H1 (cell line): ENCODE measurements around the gene CREBBP. TPM values are rescaled to one million over a fixed set of nuclear protein-coding genes. Genes with fewer than 3 reads are reported as not detected.

Experiments used
- CTCF ChIA-PET: fragments of 300-600 bp; sonication (Branson Sonifier 250); formaldehyde crosslinking; loops from one replicate; lab custom pipeline; 2021; ENCODE audit not compliant: partially characterized antibody; lab: Charles Lee
- POLR2A ChIA-PET: fragments of 300-600 bp; sonication (Branson Sonifier 250); formaldehyde crosslinking; loops from one replicate; lab custom pipeline; 2021; ENCODE audit warnings: inconsistent platforms; ENCODE audit not compliant: partially characterized antibody; lab: Charles Lee
- DNase-seq, 2 experiments: peaks; one replicate each; pipeline versions ENCODE4 v3.0.0 to v3.0.0-alpha.2; 2010 to 2022; ENCODE audit warnings: low spot score in 2 of 2, low read depth in 1 of 2, mixed read lengths in 1 of 2
- FAIRE-seq: peaks from 2 replicates; lab custom pipeline; 2011; peaks lifted over from hg19 to GRCh38; lab: Jason Lieb, UNC
- H2AFZ ChIP-seq: 2 replicates; pipeline ENCODE4 v1.8.1; 2012; ENCODE audit warnings: low read length, inconsistent platforms
- H2AK5ac ChIP-seq: 2 replicates; pipeline ENCODE4 v1.6.1; 2013; ENCODE audit warnings: low read depth, low read length
- H2BK120ac ChIP-seq: replicated peaks from 2 replicates; pipeline ENCODE3; 2013; ENCODE audit warnings: low read depth, low read length, inconsistent platforms
- H2BK12ac ChIP-seq: 2 replicates; pipeline ENCODE4 v1.6.1; 2013; ENCODE audit warnings: low read depth, low read length
- H2BK15ac ChIP-seq: 2 replicates; pipeline ENCODE4 v1.6.1; 2013; ENCODE audit warnings: low read length
- H2BK20ac ChIP-seq: 2 replicates; pipeline ENCODE4 v1.6.1; 2013; ENCODE audit warnings: low read length
- H2BK5ac ChIP-seq: 2 replicates; pipeline ENCODE4 v1.6.1; 2013; ENCODE audit warnings: low read depth, low read length
- H3K14ac ChIP-seq: 2 replicates; pipeline ENCODE4 v1.6.1; 2013; ENCODE audit warnings: inconsistent platforms; ENCODE audit not compliant: insufficient read length
- H3K18ac ChIP-seq: 2 replicates; pipeline ENCODE4 v1.6.1; 2013; ENCODE audit warnings: low read length; ENCODE audit errors: extremely low read depth
- H3K23ac ChIP-seq: 2 replicates; pipeline ENCODE4 v1.6.1; 2013; ENCODE audit warnings: inconsistent platforms; ENCODE audit not compliant: insufficient read length
- H3K23me2 ChIP-seq: 2 replicates; pipeline ENCODE4 v1.6.1; 2013; ENCODE audit warnings: low read depth, low read length
- H3K27ac ChIP-seq: 2 replicates; pipeline ENCODE4 v1.6.1; 2011; ENCODE audit warnings: low read depth, low read length, inconsistent platforms
- H3K27me3 ChIP-seq, 4 experiments: replicated peaks in 1 of 4; 1 replicate in 1 of 4; 2 replicates in 3 of 4; pipeline versions ENCODE4 v1.6.1 to v1.8.1; 2011 to 2013; ENCODE audit warnings: low read length in 3 of 4, mild to moderate bottlenecking in 3 of 4, inconsistent platforms in 2 of 4, mixed read lengths in 2 of 4, moderate library complexity in 1 of 4; ENCODE audit not compliant: control insufficient read depth in 3 of 4, insufficient read depth in 3 of 4; ENCODE audit errors: extremely low read depth in 1 of 4
- H3K36me3 ChIP-seq, 4 experiments: 2 replicates each; pipeline versions ENCODE4 v1.6.1 to v1.8.1; 2011 to 2013; ENCODE audit warnings: mild to moderate bottlenecking in 4 of 4, low read length in 3 of 4, moderate library complexity in 2 of 4, control low read depth in 1 of 4, inconsistent platforms in 1 of 4; ENCODE audit not compliant: insufficient read depth in 4 of 4, control insufficient read depth in 2 of 4
- H3K4ac ChIP-seq: replicated peaks from 2 replicates; pipeline ENCODE3; 2013; ENCODE audit warnings: low read length, low read depth, mixed read lengths, inconsistent platforms; ENCODE audit not compliant: insufficient read length
- H3K4me1 ChIP-seq, 4 experiments: replicated peaks in 1 of 4; 1 replicate in 1 of 4; 2 replicates in 3 of 4; pipeline versions ENCODE4 v1.6.1 to v1.8.1; 2011 to 2013; ENCODE audit warnings: low read length in 3 of 4, inconsistent platforms in 2 of 4, mixed read lengths in 1 of 4; ENCODE audit not compliant: insufficient read depth in 4 of 4, control insufficient read depth in 3 of 4
- H3K4me2 ChIP-seq, 2 experiments: 2 replicates each; pipeline versions ENCODE4 v1.6.1 to v1.8.1; 2011 to 2013; ENCODE audit warnings: low read depth in 2 of 2, low read length in 2 of 2, control low read depth in 1 of 2, inconsistent platforms in 1 of 2, mild to moderate bottlenecking in 1 of 2; ENCODE audit not compliant: insufficient read depth in 1 of 2
- H3K4me3 ChIP-seq, 4 experiments: fragments of 200-600, 300-600 bp in 1 of 4; sonication (generic), shearing (Covaris generic), sonication (Bioruptor Twin) in 1 of 4; 2 replicates each; pipeline versions ENCODE4 v1.5.1 to v1.8.1; 2011 to 2016; ENCODE audit warnings: low read length in 4 of 4, low read depth in 3 of 4, control low read depth in 2 of 4, inconsistent platforms in 2 of 4, mild to moderate bottlenecking in 2 of 4, mixed read lengths in 1 of 4, moderate library complexity in 1 of 4; ENCODE audit not compliant: insufficient read depth in 2 of 4; ENCODE audit errors: extremely low read depth in 1 of 4
- H3K56ac ChIP-seq: replicated peaks from 2 replicates; pipeline ENCODE3; 2013; ENCODE audit warnings: low read depth, mild to moderate bottlenecking, mixed read lengths, low read length, inconsistent platforms; ENCODE audit not compliant: insufficient read length
- H3K79me1 ChIP-seq: 2 replicates; pipeline ENCODE4 v1.6.1; 2013; ENCODE audit warnings: low read depth, low read length, control low read depth
- H3K79me2 ChIP-seq, 2 experiments: 2 replicates each; pipeline versions ENCODE4 v1.6.1 to v1.8.1; 2012 to 2013; ENCODE audit warnings: low read length in 2 of 2, mild to moderate bottlenecking in 2 of 2, inconsistent platforms in 1 of 2; ENCODE audit not compliant: insufficient read depth in 2 of 2, control insufficient read depth in 1 of 2
- H3K9ac ChIP-seq, 4 experiments: replicated peaks in 1 of 4; 1 replicate in 1 of 4; 2 replicates in 3 of 4; pipeline versions ENCODE4 v1.6.1 to v1.8.1; 2011 to 2013; ENCODE audit warnings: low read depth in 3 of 4, low read length in 3 of 4, control low read depth in 2 of 4, mild to moderate bottlenecking in 2 of 4, moderate library complexity in 2 of 4, inconsistent platforms in 1 of 4; ENCODE audit errors: extremely low read depth in 1 of 4
- H3K9me3 ChIP-seq, 2 experiments: 2 replicates each; pipeline versions ENCODE4 v1.6.1 to v1.8.1; 2012 to 2013; ENCODE audit warnings: mild to moderate bottlenecking in 2 of 2, moderate library complexity in 2 of 2, control low read depth in 1 of 2, inconsistent platforms in 1 of 2, low read depth in 1 of 2, low read length in 1 of 2, mixed read lengths in 1 of 2; ENCODE audit not compliant: insufficient read depth in 2 of 2
- H4K20me1 ChIP-seq, 2 experiments: replicated peaks in 1 of 2; 2 replicates each; pipeline versions ENCODE3 to v1.8.1; 2011 to 2013; ENCODE audit warnings: inconsistent platforms in 2 of 2, low read length in 2 of 2, mild to moderate bottlenecking in 1 of 2; ENCODE audit not compliant: insufficient read depth in 2 of 2, control insufficient read depth in 1 of 2
- H4K5ac ChIP-seq: 2 replicates; pipeline ENCODE4 v1.6.1; 2013; ENCODE audit warnings: low read length, low read depth, mixed read lengths, inconsistent platforms; ENCODE audit not compliant: insufficient read length
- H4K8ac ChIP-seq: 2 replicates; pipeline ENCODE4 v1.8.0; 2013; ENCODE audit warnings: mild to moderate bottlenecking, moderate library complexity, low read length, inconsistent platforms; ENCODE audit not compliant: insufficient read depth; ENCODE audit errors: extremely low read depth
- H4K91ac ChIP-seq: replicated peaks from 2 replicates; pipeline ENCODE3; 2013; ENCODE audit warnings: low read length, mixed read lengths, inconsistent platforms; ENCODE audit not compliant: insufficient read length
- CBX8 ChIP-seq: fragments of 300-800, 300-1000 bp; sonication (generic); IDR thresholded peaks from 2 replicates; pipeline ENCODE4 v1.7.1; 2016; ENCODE audit warnings: low read depth, low read length, borderline replicate concordance
- FOSL1 ChIP-seq: IDR thresholded peaks from 2 replicates; pipeline ENCODE4 v1.6.1; 2011; ENCODE audit warnings: mild to moderate bottlenecking, low read depth, low read length, moderate library complexity; ENCODE audit not compliant: insufficient read depth
- HDAC2 ChIP-seq, 2 experiments: fragments of 300-600 bp in 1 of 2; sonication (generic) in 1 of 2; IDR thresholded peaks; 2 replicates each; pipeline ENCODE4 v1.6.1; 2011 to 2012; ENCODE audit warnings: low read depth in 2 of 2, low read length in 2 of 2, mild to moderate bottlenecking in 2 of 2, moderate library complexity in 2 of 2, borderline replicate concordance in 1 of 2, inconsistent platforms in 1 of 2
- NANOG ChIP-seq: IDR thresholded peaks from 2 replicates; pipeline ENCODE4 v1.6.1; 2011; ENCODE audit warnings: low read length, low read depth, mild to moderate bottlenecking, inconsistent platforms; ENCODE audit not compliant: insufficient read depth, poor library complexity, severe bottlenecking
- POLR2A ChIP-seq, 2 experiments: IDR thresholded peaks; 1 replicate in 1 of 2; 2 replicates in 1 of 2; pipeline ENCODE4 v1.6.1; 2011; ENCODE audit warnings: low read depth in 2 of 2, low read length in 2 of 2, mild to moderate bottlenecking in 2 of 2; ENCODE audit errors: control extremely low read depth in 1 of 2
- TBP ChIP-seq: IDR thresholded peaks from 2 replicates; pipeline ENCODE4 v1.6.1; 2011; ENCODE audit warnings: low read depth, low read length, improper control_type of control experiment
- WGBS, 2 experiments: shearing (Covaris generic) in 1 of 2; methylation state at CpG; one replicate each; pipeline versions ENCODE4 v1.1.6 to v1.1.7; 2013 to 2015; ENCODE audit warnings: low lambda C conversion rate in 2 of 2, mixed read lengths in 2 of 2, inconsistent platforms in 1 of 2, low coverage in 1 of 2, missing lambda C conversion rate in 1 of 2; ENCODE audit not compliant: insufficient replicate concordance in 2 of 2, insufficient coverage in 1 of 2, insufficient read length in 1 of 2; ENCODE audit errors: extremely low coverage in 1 of 2, missing lambda C conversion rate in 1 of 2; 5-methylcytosine and 5-hydroxymethylcytosine counted together
- polyA plus RNA-seq, 7 experiments: library from polyadenylated mRNA; depleted of rRNA in 3 of 7; stranded (reverse) in 5 of 7; unstranded in 2 of 7; fragments of >200 nt in 5 of 7; fragments of 200-250 nt in 2 of 7; gene quantifications; 1 replicate in 5 of 7; 2 replicates in 1 of 7; 4 replicates in 1 of 7; pipeline versions ENCODE4 v1.2.1 to v1.2.3, GENCODE V29; 2011 to 2013; ENCODE audit warnings: missing spikeins in 2 of 7, mixed read lengths in 2 of 7
- total RNA-seq: library from RNA; stranded (reverse); fragmentation: NEBNext Ultra II Directional; extraction: Animal tissue kit (Norgen Biotek cat#: 25700); gene quantifications from 2 replicates; pipeline ENCODE4 v1.2.1, GENCODE V29; 2021

The CREBBP gene
- total and polyA plus RNA-seq, 2 of the 8 experiments (the other 6 are each of a cell fraction or from before 2014, with no cell fraction given), result 10.0 to 60.1 TPM

GRCh38 chr16:3781421-3781820 lies 99.1 kb downstream of the CREBBP start:
- H3K27ac ChIP-seq, result no peak overlapping the region
- DNase-seq (no peak), FAIRE-seq (no peak)
- ChIA-PET POLR2A (no interaction called here), CTCF (no interaction called here)
- no peaks in the 10 kb centered on the region for H3K9me3 ChIP-seq
- H2BK5ac ChIP-seq, result no peak overlapping the region
- TF ChIP-seq TBP, result no peak
- TF ChIP-seq NANOG, result no peak
- no peak for TF ChIP-seq HDAC2 (IDR thresholded peaks at IDR 0.05; ENCODE audit: borderline replicate concordance in 1 of 2, low read depth in 2 of 2, low read length in 2 of 2)
- TF ChIP-seq FOSL1, result no peak
- TF ChIP-seq CBX8, result no peak
- no peak for TF ChIP-seq POLR2A (IDR thresholded peaks at IDR 0.05; ENCODE audit: control extremely low read depth in 1 of 2, low read depth in 2 of 2, low read length in 2 of 2)
- no peak overlapping the region for H3K4me3 ChIP-seq
- H3K23ac ChIP-seq, result no peak overlapping the region
- peaks cover 7 to 46% (median 28%) of the 10 kb centered on the region in 4 experiments for H3K36me3 ChIP-seq
- H2BK120ac ChIP-seq, result no peak overlapping the region
- no peak overlapping the region for H4K5ac ChIP-seq
- H3K23me2 ChIP-seq, result no peaks in the 10 kb centered on the region
- no peak overlapping the region for H3K14ac ChIP-seq
- no peak overlapping the region for H3K4ac ChIP-seq
- H2BK12ac ChIP-seq, result no peak overlapping the region
- 0 out of 4 replicates have a peak, but pooled peaks cover 0 to 10% of the 10 kb centered on the region in 2 experiments for H3K79me2 ChIP-seq
- H3K9ac ChIP-seq, result no peak overlapping the region
- peaks cover 6% of the 10 kb centered on the region; the same call in 1 of the 2 replicates for H3K79me1 ChIP-seq
- H3K27me3 ChIP-seq, result no peaks in the 10 kb centered on the region
- no peak overlapping the region for H4K91ac ChIP-seq
- no peak overlapping the region for H3K4me2 ChIP-seq
- H3K4me1 ChIP-seq, result no peaks in the 10 kb centered on the region
- no peak overlapping the region for H2AFZ ChIP-seq
- H2AK5ac ChIP-seq, result no peak overlapping the region
- peaks cover 5 to 11% of the 10 kb centered on the region in 2 experiments for H4K20me1 ChIP-seq
- H4K8ac ChIP-seq, result no peak overlapping the region
- WGBS, 2 experiments, result 92% methylated on average over 4 of the region's 4 CpGs; no CpG with 5 or more reads in 1 of the 2 experiments
- no peak overlapping the region for H2BK15ac ChIP-seq
- no peak overlapping the region for H3K56ac ChIP-seq
- no peak overlapping the region for H3K18ac ChIP-seq
- H2BK20ac ChIP-seq, result no peak overlapping the region
